HepG2 (cell line): ENCODE measurements around the gene FPR3. TPM values are rescaled to one million over a fixed set of nuclear protein-coding genes. Genes with fewer than 3 reads are reported as not detected.

Source experiments
- ATAC-seq: fragments of 200-7000 bp; cut with Tn5 transposase; 3 replicates; pipeline ENCODE4 v1.9.1; 2020; ENCODE audit warnings: mild to moderate bottlenecking, moderate library complexity
- BruUV-seq: library from RNA; stranded (reverse); fragments of 400-500 nt; replicated peaks from 2 replicates; lab custom pipeline; 2021; lab: Mats Ljungman, UMichigan
- CTCF ChIA-PET: fragments of 300-600 bp; formaldehyde crosslinking; extraction: SDS; loops from one replicate; lab custom pipeline; 2021; ENCODE audit warnings: low total read pairs, inconsistent platforms, low intra/inter-chr PET ratio; lab: Yijun Ruan, JAX
- POLR2A ChIA-PET: fragments of 350-600 bp; sonication (Branson Sonifier 250); formaldehyde crosslinking; loops from one replicate; lab custom pipeline; 2020; ENCODE audit warnings: antibody characterized with exemption, inconsistent platforms; lab: Yijun Ruan, JAX
- DNase-seq: peaks from one replicate; pipeline ENCODE4 v3.0.0-alpha.2; 2015; ENCODE audit warnings: low spot score
- FAIRE-seq: peaks from 3 replicates; lab custom pipeline; 2011; peaks lifted over from hg19 to GRCh38; lab: Jason Lieb, UNC
- H2AFZ ChIP-seq: one replicate; pipeline ENCODE4 v1.6.1; 2011; ENCODE audit warnings: low read length, inconsistent platforms
- H3K27ac ChIP-seq: fragments of 300-600 bp; 3 replicates; pipeline ENCODE4 v1.8.0; 2011; ENCODE audit warnings: mixed run types, mild to moderate bottlenecking, mixed read lengths, low read length, inconsistent platforms; ENCODE audit not compliant: insufficient read depth; ENCODE audit errors: extremely low read length
- H3K27me3 ChIP-seq, 2 experiments: fragments of 200-600 bp in 1 of 2; 2 replicates in 1 of 2; 3 replicates in 1 of 2; pipeline versions ENCODE4 v1.6.0 to v1.8.0; 2011; ENCODE audit warnings: low read length in 2 of 2, mild to moderate bottlenecking in 2 of 2, moderate library complexity in 2 of 2, inconsistent platforms in 1 of 2; ENCODE audit not compliant: insufficient read depth in 2 of 2, control insufficient read depth in 1 of 2
- H3K36me3 ChIP-seq, 2 experiments: fragments of 200-600 bp in 1 of 2; replicated peaks in 1 of 2; 2 replicates in 1 of 2; 3 replicates in 1 of 2; pipeline versions ENCODE4 v1.5.1 to v1.8.0; 2011; ENCODE audit warnings: low read length in 2 of 2, inconsistent platforms in 1 of 2; ENCODE audit not compliant: insufficient read depth in 2 of 2, control insufficient read depth in 1 of 2
- H3K4me1 ChIP-seq: 2 replicates; pipeline ENCODE4 v1.5.1; 2012; ENCODE audit warnings: low read length, inconsistent platforms; ENCODE audit not compliant: insufficient read depth
- H3K4me2 ChIP-seq: 2 replicates; pipeline ENCODE4 v1.6.0; 2011; ENCODE audit warnings: low read depth, low read length, inconsistent platforms
- H3K4me3 ChIP-seq, 3 experiments: fragments of 200-600 bp in 1 of 3; sonication (generic), shearing (Covaris generic) in 1 of 3; replicated peaks in 1 of 3; 2 replicates each; pipeline ENCODE4 v1.5.1; 2011 to 2016; ENCODE audit warnings: low read length in 3 of 3, inconsistent platforms in 2 of 3, low read depth in 2 of 3, mild to moderate bottlenecking in 2 of 3, control low read depth in 1 of 3, mixed read lengths in 1 of 3; ENCODE audit not compliant: insufficient read depth in 1 of 3
- H3K79me2 ChIP-seq: one replicate; pipeline ENCODE4 v1.6.1; 2011; ENCODE audit warnings: low read length, inconsistent platforms; ENCODE audit not compliant: insufficient read depth
- H3K9ac ChIP-seq: 2 replicates; pipeline ENCODE4 v1.6.0; 2011; ENCODE audit warnings: mild to moderate bottlenecking, low read depth, low read length, inconsistent platforms; ENCODE audit not compliant: insufficient read depth
- H3K9me3 ChIP-seq: 2 replicates; pipeline ENCODE4 v1.5.1; 2012; ENCODE audit warnings: mild to moderate bottlenecking, low read length
- H4K20me1 ChIP-seq: 2 replicates; pipeline ENCODE4 v1.6.0; 2011; ENCODE audit warnings: inconsistent platforms, mild to moderate bottlenecking, low read length, moderate library complexity; ENCODE audit not compliant: insufficient read depth
- BHLHE40 ChIP-seq: IDR thresholded peaks from 2 replicates; pipeline ENCODE4 v1.6.1; 2011; ENCODE audit warnings: low read length, improper control_type of control experiment
- MAFG ChIP-seq: sonication (generic); formaldehyde crosslinking; IDR thresholded peaks from 2 replicates; pipeline ENCODE4 v1.5.1; 2020; ENCODE audit warnings: mild to moderate bottlenecking, missing genetic modification reagents
- PRMT3 ChIP-seq: sonication (generic); formaldehyde crosslinking; IDR thresholded peaks from 2 replicates; pipeline ENCODE4 v1.8.1; 2022; ENCODE audit warnings: low read depth, mild to moderate bottlenecking, moderate library complexity, missing genetic modification reagents, borderline replicate concordance
- ZBTB10 ChIP-seq: sonication (generic); formaldehyde crosslinking; IDR thresholded peaks from 2 replicates; pipeline ENCODE4 v1.4.0; 2020; ENCODE audit warnings: missing genetic modification reagents, borderline replicate concordance
- ZNF264 ChIP-seq: sonication (generic); formaldehyde crosslinking; IDR thresholded peaks from 2 replicates; pipeline ENCODE4 v1.4.0; 2020; ENCODE audit warnings: missing genetic modification reagents
- ZNF615 ChIP-seq: sonication (generic); formaldehyde crosslinking; IDR thresholded peaks from 2 replicates; pipeline ENCODE4 v1.5.0; 2020; ENCODE audit warnings: mild to moderate bottlenecking, missing genetic modification reagents, borderline replicate concordance
- ZNF670 ChIP-seq: sonication (generic); formaldehyde crosslinking; IDR thresholded peaks from 2 replicates; pipeline ENCODE4 v1.8.0; 2022; ENCODE audit warnings: mild to moderate bottlenecking, missing genetic modification reagents, borderline replicate concordance
- ZNF691 ChIP-seq: sonication (generic); formaldehyde crosslinking; IDR thresholded peaks from 2 replicates; pipeline ENCODE4 v1.4.0; 2020; ENCODE audit warnings: missing genetic modification reagents, low read depth, mild to moderate bottlenecking, borderline replicate concordance
- WGBS: methylation state at CpG from one replicate; pipeline ENCODE4 v1.1.6; 2017; ENCODE audit warnings: low lambda C conversion rate; 5-methylcytosine and 5-hydroxymethylcytosine counted together
- in situ Hi-C: cut with HindIII; loops from 2 replicates; pipeline ENCODE4 v1.10.0; 2017; ENCODE audit warnings: low pct_unique_long_range_greater_than_20kb; ENCODE audit not compliant: extremely low pct_ligation_motif_present
- intact Hi-C: fragments of 100-400 bp; cut with micrococcal nuclease; formaldehyde crosslinking; loops from one replicate; pipeline ENCODE4 v1.10.0; 2022; ENCODE audit not compliant: unreplicated experiment
- polyA plus RNA-seq, 8 experiments: library from polyadenylated mRNA; depleted of rRNA in 3 of 8; stranded (reverse) in 7 of 8; unstranded in 1 of 8; fragments of >200 nt; fragmentation: Illumina TruSeq in 4 of 8; extraction: Trizol in 4 of 8; gene quantifications; 2 replicates each; pipeline versions ENCODE4 v1.2.1 to v1.2.3, GENCODE V29; 2011 to 2016; ENCODE audit warnings: low read depth in 4 of 8, missing spikeins in 1 of 8, mixed read lengths in 1 of 8; ENCODE audit not compliant: insufficient read depth in 1 of 8
- total RNA-seq, 5 experiments: library from RNA; depleted of rRNA; stranded (reverse); fragments of >200 nt; fragmentation: Illumina TruSeq; extraction: Trizol; gene quantifications; 2 replicates each; pipeline ENCODE4 v1.2.3, GENCODE V29; 2016; ENCODE audit warnings: low read depth in 1 of 5

FPR3 gene
- total and polyA plus RNA-seq, 2 of the 13 experiments (the other 11 are each of a cell fraction or from before 2014, with no cell fraction given): not detected

- ATAC-seq (no peak), FAIRE-seq (no peak), DNase-seq (no peak)
- WGBS: 16% methylated on average over 3 of the region's 3 CpGs
- intact Hi-C loops: no loop called here
- H3K79me2 ChIP-seq: no peaks in the 10 kb centered on the region
- peaks cover 63% of the 10 kb centered on the region for H3K9me3 ChIP-seq
- BruUV-seq: no TSS peak
- H3K27ac ChIP-seq: no peak overlapping the region
- TF ChIP-seq ZBTB10 (CRISPR knock-in tag) (no peak), MAFG (CRISPR knock-in tag) (no peak), ZNF691 (no peak), ZNF670 (no peak), ZNF615 (no peak), ZNF264 (CRISPR knock-in tag) (no peak), PRMT3 (CRISPR knock-in tag) (no peak), BHLHE40 (no peak)
- H3K9ac ChIP-seq: no peak overlapping the region
- CTCF ChIA-PET: no interaction called here
- H4K20me1 ChIP-seq: no peaks in the 10 kb centered on the region
- H3K4me2 ChIP-seq: no peak overlapping the region
- H3K36me3 ChIP-seq: no peaks in the 10 kb centered on the region
- in situ Hi-C loops: no loop called here
- H3K27me3 ChIP-seq: no peaks in the 10 kb centered on the region
- no peak overlapping the region for H2AFZ ChIP-seq
- no peaks in the 10 kb centered on the region for H3K4me1 ChIP-seq
- no peak overlapping the region for H3K4me3 ChIP-seq
- POLR2A ChIA-PET: no interaction called here
Measured at GRCh38 chr19:51820011-51820410, 25.1 kb downstream of the FPR3 start.
